ENCODE data around the gene CCDC7.

GRCh38 chr10:32909456-32909855, 463.5 kb downstream of the CCDC7 start:
- TF ChIP-seq CTCF (conservative IDR thresholded peaks at IDR 0.05) (no peak), EZH2 (IDR thresholded peaks at IDR 0.05; ENCODE audit: low read depth) (no peak)
